HG02610 (cell line): ENCODE results near the gene CNRIP1.

Experiments
- ATAC-seq: cut with Tn5 transposase; IDR thresholded peaks from one replicate; pipeline ENCODE4 v1.9.1; 2021; ENCODE audit warnings: mild to moderate bottlenecking, moderate library complexity; ENCODE audit not compliant: unreplicated experiment

The CNRIP1 gene

DNA sequence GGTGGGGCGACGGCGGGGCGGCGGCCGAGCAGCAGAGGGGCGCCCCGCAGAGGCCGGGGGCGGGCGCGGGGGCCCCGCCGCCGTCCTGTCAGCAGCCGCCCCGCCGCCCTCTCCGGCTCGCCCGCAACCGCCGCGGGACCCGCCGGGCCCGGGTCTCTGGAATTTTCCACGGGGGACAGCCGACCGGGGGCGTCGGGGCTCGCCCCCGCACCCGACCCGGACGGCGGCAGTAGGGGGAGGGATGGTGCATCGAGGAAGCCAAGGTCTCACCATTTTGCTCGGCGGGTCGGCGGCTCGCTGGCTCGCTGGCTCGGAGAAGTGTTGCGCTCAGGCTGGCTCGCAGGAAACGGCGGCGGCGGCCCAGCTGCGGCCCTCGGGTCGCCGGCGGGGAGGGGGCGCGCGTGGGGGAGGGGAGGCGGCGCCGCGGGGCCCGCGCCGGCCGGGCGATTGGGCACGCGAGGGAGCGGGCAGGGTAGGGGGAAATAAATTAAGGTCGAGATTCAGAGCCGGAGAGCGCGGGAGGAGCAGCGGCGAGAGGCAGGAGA, 67.8 kb downstream of the CNRIP1 start:
- ATAC-seq, result peak; percentile 1

DNA sequence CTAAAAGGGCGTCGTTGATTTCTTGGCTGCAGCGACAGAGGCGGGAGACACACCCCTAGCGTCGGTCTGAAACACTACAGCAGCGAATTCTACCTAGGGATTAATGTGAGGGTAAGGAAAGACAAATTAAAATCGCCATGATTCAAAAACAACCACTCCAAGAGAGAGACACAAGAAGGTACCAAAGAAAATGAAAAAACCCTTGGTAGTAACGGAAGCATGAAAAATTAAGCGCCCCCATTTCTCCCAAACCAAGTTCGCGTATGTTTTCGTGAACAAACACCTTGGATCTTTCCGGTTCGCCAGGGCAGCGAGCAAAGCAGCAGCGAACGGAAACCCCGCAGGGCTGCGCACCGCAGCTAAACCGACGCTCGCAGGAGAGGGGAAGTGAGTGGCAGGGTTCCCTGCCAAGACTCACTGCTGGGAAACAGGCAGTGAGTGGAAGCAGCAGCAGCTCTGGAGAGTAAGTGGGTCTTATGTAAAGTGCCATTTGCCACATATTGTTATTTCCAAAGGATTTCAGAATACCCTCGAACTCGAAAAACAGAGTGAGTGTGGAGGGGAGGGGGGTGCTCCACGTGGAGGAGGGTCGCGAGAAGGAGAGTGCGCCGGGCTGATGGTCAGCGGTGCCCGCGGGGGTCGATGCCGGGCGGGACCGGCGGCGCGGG, 68.4 kb downstream of the CNRIP1 start:
- peak; percentile 55 for ATAC-seq

DNA sequence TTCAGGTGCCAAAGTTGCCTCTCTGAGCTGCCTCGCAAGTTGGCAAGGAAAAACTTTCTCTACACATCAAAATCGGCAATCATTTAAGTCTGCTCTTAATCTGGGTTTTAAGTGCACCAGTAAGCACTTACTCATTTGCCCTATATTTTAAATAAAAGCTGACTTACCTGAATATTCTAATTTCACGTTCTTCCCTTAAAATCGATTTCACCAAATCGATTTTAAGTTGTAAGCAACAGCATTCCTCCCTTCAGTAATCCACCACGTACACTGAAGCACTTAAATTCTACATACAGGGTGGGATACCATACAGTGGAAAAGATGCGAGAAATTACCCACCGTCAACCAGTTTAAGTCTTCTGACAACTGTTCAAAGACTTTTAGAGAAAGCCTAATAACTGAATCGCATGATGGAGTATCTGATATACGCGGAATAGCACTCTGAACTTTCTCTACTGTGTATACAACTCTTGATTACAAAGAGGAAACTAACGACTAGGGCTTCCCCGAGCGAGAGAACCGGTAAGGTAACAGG, 69.0 kb downstream of the CNRIP1 start:
- no peak for ATAC-seq

GRCh38 chr2:68250196-68250595, 69.6 kb downstream of the CNRIP1 start:
- no peak for ATAC-seq

- ATAC-seq, result no peak
These were observed 70.9 kb downstream of the CNRIP1 start for GRCh38 chr2:68248806-68249205.

DNA sequence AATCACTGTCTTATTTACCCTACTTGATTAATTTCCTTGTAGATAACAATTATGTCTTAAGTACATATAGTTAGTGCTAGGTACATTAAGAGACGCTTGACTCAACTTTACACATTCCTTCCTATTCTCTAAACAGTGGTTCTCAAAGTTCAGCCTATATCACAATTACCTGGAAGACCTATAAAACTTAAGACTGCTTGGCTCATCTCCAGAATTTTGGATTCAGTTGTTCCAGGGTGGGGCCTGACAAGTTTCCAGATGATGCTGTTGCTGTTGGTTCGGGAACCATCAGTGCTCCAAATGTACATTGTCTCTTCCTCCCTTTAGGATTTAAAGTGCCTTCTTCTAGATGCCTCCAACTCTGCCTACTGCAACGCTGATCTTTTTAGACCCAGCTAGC, 71.4 kb downstream of the CNRIP1 start:
- no peak for ATAC-seq

DNA sequence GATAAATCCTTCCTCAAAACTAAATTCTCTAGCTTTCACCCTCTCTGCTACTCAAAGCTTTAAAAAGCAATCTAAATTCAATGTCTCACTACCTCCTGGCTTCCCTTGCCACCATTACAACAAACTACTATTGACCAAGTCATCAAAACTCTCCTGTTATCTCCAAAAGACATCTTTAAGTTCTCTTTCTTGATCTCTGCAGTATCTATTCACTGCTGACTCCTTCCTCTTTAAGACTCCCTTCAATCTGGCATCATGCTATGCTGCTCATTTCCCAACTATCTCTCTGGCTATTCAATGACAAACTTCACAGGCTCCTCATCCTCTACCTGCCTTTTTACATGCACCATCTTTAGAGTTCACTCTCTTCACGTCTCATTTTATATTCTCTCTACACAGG, 73.4 kb downstream of the CNRIP1 start:
- ATAC-seq, result no peak

GRCh38 chr2:68245672-68246071, 74.1 kb downstream of the CNRIP1 start:
- no peak for ATAC-seq

DNA sequence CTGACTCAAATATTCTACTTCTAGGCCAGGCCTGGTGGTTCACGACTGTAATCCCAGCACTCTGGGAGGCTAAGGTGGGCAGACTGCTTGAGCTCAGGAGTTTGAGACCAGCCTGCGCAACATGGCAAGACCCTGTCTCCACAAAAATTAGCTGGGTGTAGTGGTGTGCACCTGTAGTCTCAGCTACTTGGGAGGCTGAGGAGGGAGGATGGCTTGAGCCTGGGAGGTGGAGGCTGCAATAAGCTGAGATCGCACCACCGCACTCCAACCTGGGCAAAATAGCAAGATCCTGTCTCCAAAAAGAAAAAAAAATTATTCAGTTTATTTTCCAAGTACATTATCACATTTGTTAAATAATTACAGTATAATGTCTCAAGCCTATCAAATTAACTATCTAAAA, 74.7 kb downstream of the CNRIP1 start:
- no peak for ATAC-seq

DNA sequence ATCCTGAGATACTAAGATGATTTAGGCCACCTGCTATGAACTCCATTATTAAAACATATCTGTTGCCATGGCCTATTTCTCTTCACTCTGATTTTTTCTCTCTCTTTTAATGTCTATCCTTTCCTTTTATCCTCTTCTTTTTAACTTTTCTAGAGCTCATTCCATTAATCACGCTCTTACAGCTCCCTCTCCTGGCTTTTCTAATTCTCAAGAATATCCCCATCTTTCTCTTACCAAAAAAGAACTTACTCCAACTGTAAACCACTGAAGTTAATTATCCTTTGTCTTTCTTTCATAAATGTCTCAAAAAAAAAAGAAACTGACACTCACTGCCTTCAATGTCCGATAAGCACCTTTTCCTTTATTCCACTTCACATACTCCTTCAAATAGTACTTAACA, 75.3 kb downstream of the CNRIP1 start:
- ATAC-seq, result no peak
